Measurements from ENCODE around the gene B4GALNT4. TPM values are rescaled to one million over a fixed set of nuclear protein-coding genes. Genes with fewer than 3 reads are reported as not detected.

Gene B4GALNT4
- total RNA-seq, 2 experiments from 2014 or later, result 4.2 to 6.0 TPM

GRCh38 chr11:412641-413119 is 43.4 kb downstream of the B4GALNT4 start:
- POLR2A ChIA-PET, result interaction anchor here (0.9 kb wide), 1 partner anchor 7 kb away, joined by 3 read pairs; no protein-coding TSS in a partner anchor
- peak in 1 of 14 experiments; percentile 5 for DNase-seq
- H3K4me1 ChIP-seq (ENCODE audit: insufficient read depth, low read length), result peaks cover 58% of the 10 kb centered on the region
- H3K27me3 ChIP-seq (ENCODE audit: control insufficient read depth in 1 of 2, insufficient read depth in 2 of 2, low read length in 2 of 2), result no peaks in the 10 kb centered on the region
- Mint-ChIP-seq H3K4me3 (peak overlapping the region; percentile 82), H3K36me3 (ENCODE audit: low read depth) (peaks cover 18% of the 10 kb centered on the region), H3K9me3 (no peaks in the 10 kb centered on the region), H3K4me1 (ENCODE audit: low read depth) (peaks cover 34% of the 10 kb centered on the region), H3K27ac (peak overlapping the region; percentile 84), H3K27me3 (no peaks in the 10 kb centered on the region)
- peak overlapping the region; percentile 96 for H3K4me3 ChIP-seq (ENCODE audit: low read length)
- H3K9me3 ChIP-seq (ENCODE audit: control insufficient read depth in 1 of 2, insufficient read depth in 1 of 2, low read length in 2 of 2), result no peaks in the 10 kb centered on the region
- intact Hi-C loops (cut with DNase I, micrococcal nuclease), result loop anchor here in 1 of 2 experiments (10.0 kb wide), 1 partner anchor 48 kb away; the partner anchor contains the start of gene B4GALNT4
- peak overlapping the region in 1 of 2 donors; percentile 40 for H3K27ac ChIP-seq (ENCODE audit: low read depth in 1 of 2, low read length in 2 of 2)
- no peak for TF ChIP-seq CTCF (IDR thresholded peaks at IDR 0.05)
- H3K36me3 ChIP-seq (ENCODE audit: insufficient read depth, low read length), result peaks cover 17% of the 10 kb centered on the region
- CTCF ChIA-PET, result interaction anchor here (0.6 to 1.2 kb wide), 2 partner anchors 36 to 96 kb away, joined by 3 read pairs; no protein-coding TSS in a partner anchor
- no peak for ATAC-seq (ENCODE audit: poor library complexity)

- no peaks in the 10 kb centered on the region for H3K27me3 ChIP-seq (ENCODE audit: control insufficient read depth in 1 of 2, insufficient read depth in 2 of 2, low read length in 2 of 2)
- DNase-seq (peak in 6 of 14 experiments; percentile 20 to 60 (median 46)), ATAC-seq (ENCODE audit: poor library complexity) (peak; percentile 11)
- peaks cover 53% of the 10 kb centered on the region for H3K4me1 ChIP-seq (ENCODE audit: insufficient read depth, low read length)
- Mint-ChIP-seq H3K27ac (peak overlapping the region; percentile 84), H3K4me1 (ENCODE audit: low read depth) (peaks cover 34% of the 10 kb centered on the region), H3K27me3 (no peaks in the 10 kb centered on the region), H3K36me3 (ENCODE audit: low read depth) (peaks cover 18% of the 10 kb centered on the region), H3K9me3 (no peaks in the 10 kb centered on the region), H3K4me3 (peak overlapping the region; percentile 82)
- H3K27ac ChIP-seq (ENCODE audit: low read depth in 1 of 2, low read length in 2 of 2), result peak overlapping the region in 1 of 2 donors; percentile 40
- CTCF ChIA-PET, result interaction anchor here (1.2 kb wide), 1 partner anchor 35 kb away, joined by 3 read pairs; no protein-coding TSS in a partner anchor
- H3K4me3 ChIP-seq (ENCODE audit: low read length), result peak overlapping the region; percentile 96
- POLR2A ChIA-PET, result interaction anchor here (0.9 to 3.4 kb wide), 5 partner anchors 8 to 207 kb away, joined by 3 to 19 read pairs (median 9); partner anchors contain the start of genes ANO9, BET1L, RIC8A and RNH1
- H3K9me3 ChIP-seq (ENCODE audit: control insufficient read depth in 1 of 2, insufficient read depth in 1 of 2, low read length in 2 of 2), result no peaks in the 10 kb centered on the region
- TF ChIP-seq CTCF (IDR thresholded peaks at IDR 0.05), result no peak
- peaks cover 12% of the 10 kb centered on the region for H3K36me3 ChIP-seq (ENCODE audit: insufficient read depth, low read length)
- intact Hi-C loops (cut with DNase I, micrococcal nuclease), result loop anchor here in 1 of 2 experiments (10.0 kb wide), 1 partner anchor 49 kb away; the partner anchor contains the start of gene B4GALNT4
These were observed 44.1 kb downstream of the B4GALNT4 start for GRCh38 chr11:413120-414081.

- intact Hi-C loops (cut with DNase I, micrococcal nuclease), result loop anchor here in 1 of 2 experiments (10.0 kb wide), 1 partner anchor 50 kb away; the partner anchor contains the start of gene B4GALNT4
- TF ChIP-seq CTCF (IDR thresholded peaks at IDR 0.05), result no peak
- Mint-ChIP-seq H3K36me3 (ENCODE audit: low read depth) (peaks cover 18% of the 10 kb centered on the region), H3K27ac (peak overlapping the region; percentile 87), H3K27me3 (no peaks in the 10 kb centered on the region), H3K4me3 (peak overlapping the region; percentile 90), H3K9me3 (no peaks in the 10 kb centered on the region), H3K4me1 (ENCODE audit: low read depth) (peaks cover 34% of the 10 kb centered on the region)
- no peaks in the 10 kb centered on the region for H3K27me3 ChIP-seq (ENCODE audit: control insufficient read depth in 1 of 2, insufficient read depth in 2 of 2, low read length in 2 of 2)
- no peaks in the 10 kb centered on the region for H3K9me3 ChIP-seq (ENCODE audit: control insufficient read depth in 1 of 2, insufficient read depth in 1 of 2, low read length in 2 of 2)
- peak; percentile 20 for ATAC-seq (ENCODE audit: poor library complexity)
- peaks cover 11% of the 10 kb centered on the region for H3K36me3 ChIP-seq (ENCODE audit: insufficient read depth, low read length)
- POLR2A ChIA-PET, result interaction anchor here (0.6 to 4.7 kb wide), 15 partner anchors 8 to 207 kb away, joined by 3 to 75 read pairs (median 6); partner anchors contain the start of genes ANO9, BET1L, PTDSS2 and RIC8A
- H3K27ac ChIP-seq (ENCODE audit: low read depth in 1 of 2, low read length in 2 of 2), result peak overlapping the region in 1 of 2 donors; percentile 66
- CTCF ChIA-PET, result interaction anchor here (3.2 to 3.3 kb wide), 2 partner anchors 8 to 34 kb away, joined by 16 read pairs; no protein-coding TSS in a partner anchor
- H3K4me3 ChIP-seq (ENCODE audit: low read length), result peak overlapping the region; percentile 96
- peaks cover 44% of the 10 kb centered on the region for H3K4me1 ChIP-seq (ENCODE audit: insufficient read depth, low read length)
- DNase-seq, result peak in 4 of 14 experiments; percentile 19 to 48 (median 40)
These were observed 45.1 kb downstream of the B4GALNT4 start for GRCh38 chr11:414318-414857.

Data from CD4-positive, alpha-beta T cell (primary cell).